Memory B cell (primary cell): ENCODE measurements around the gene PDE4D.
A peak's percentile ranks its signal among the peaks of the same experiment; 100 is the strongest.

Source experiments
- ATAC-seq: fragments of 150-1000 bp; cut with Tn5 transposase; 2 replicates; pipeline ENCODE4 v1.10.0; 2021; ENCODE audit warnings: low read depth, mild to moderate bottlenecking, moderate library complexity
- DNase-seq, 2 donors: peaks; one replicate each; pipeline ENCODE4 v3.0.0; 2022; ENCODE audit warnings: low spot score in 2 of 2
- H3K27ac Mint-ChIP-seq: one replicate; pipeline ENCODE4 v1.8.0; 2022; ENCODE audit warnings: mild to moderate bottlenecking, moderate library complexity, mixed read lengths
- H3K27me3 Mint-ChIP-seq: one replicate; pipeline ENCODE4 v1.8.0; 2022; ENCODE audit warnings: mixed read lengths
- H3K36me3 Mint-ChIP-seq: one replicate; pipeline ENCODE4 v1.8.0; 2022; ENCODE audit warnings: mild to moderate bottlenecking, mixed read lengths
- H3K4me1 Mint-ChIP-seq: one replicate; pipeline ENCODE4 v1.8.0; 2022; ENCODE audit warnings: mixed read lengths
- H3K4me3 Mint-ChIP-seq: one replicate; pipeline ENCODE4 v1.8.0; 2022; ENCODE audit warnings: mild to moderate bottlenecking, moderate library complexity, mixed read lengths
- H3K9me3 Mint-ChIP-seq: one replicate; pipeline ENCODE4 v1.8.0; 2022; ENCODE audit warnings: mixed read lengths

Gene PDE4D

DNA sequence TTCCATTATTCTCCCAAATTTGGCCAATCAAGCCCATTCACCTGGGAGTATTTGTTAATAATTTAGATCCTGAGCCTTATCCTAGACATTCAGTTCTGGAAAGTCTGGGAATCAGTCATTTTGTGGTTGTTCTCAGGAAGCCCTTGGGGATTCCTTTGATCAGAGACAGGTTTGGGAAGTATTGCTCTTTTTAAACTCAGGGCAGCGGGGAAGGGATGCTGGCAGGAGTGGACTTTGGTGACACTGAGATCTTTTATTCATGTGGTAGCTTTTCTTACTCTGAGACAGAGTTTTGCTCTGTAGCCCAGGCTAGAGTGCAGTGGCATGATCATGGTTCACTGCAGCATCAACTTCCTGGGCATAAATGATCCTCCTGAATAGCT is 723.8 kb downstream of the PDE4D start:
- Mint-ChIP-seq H3K27me3 (no peaks in the 10 kb centered on the region), H3K4me3 (no peak overlapping the region), H3K36me3 (no peaks in the 10 kb centered on the region), H3K9me3 (no peaks in the 10 kb centered on the region), H3K4me1 (no peaks in the 10 kb centered on the region), H3K27ac (no peak overlapping the region)
- ATAC-seq (no peak), DNase-seq (no peak)

DNA sequence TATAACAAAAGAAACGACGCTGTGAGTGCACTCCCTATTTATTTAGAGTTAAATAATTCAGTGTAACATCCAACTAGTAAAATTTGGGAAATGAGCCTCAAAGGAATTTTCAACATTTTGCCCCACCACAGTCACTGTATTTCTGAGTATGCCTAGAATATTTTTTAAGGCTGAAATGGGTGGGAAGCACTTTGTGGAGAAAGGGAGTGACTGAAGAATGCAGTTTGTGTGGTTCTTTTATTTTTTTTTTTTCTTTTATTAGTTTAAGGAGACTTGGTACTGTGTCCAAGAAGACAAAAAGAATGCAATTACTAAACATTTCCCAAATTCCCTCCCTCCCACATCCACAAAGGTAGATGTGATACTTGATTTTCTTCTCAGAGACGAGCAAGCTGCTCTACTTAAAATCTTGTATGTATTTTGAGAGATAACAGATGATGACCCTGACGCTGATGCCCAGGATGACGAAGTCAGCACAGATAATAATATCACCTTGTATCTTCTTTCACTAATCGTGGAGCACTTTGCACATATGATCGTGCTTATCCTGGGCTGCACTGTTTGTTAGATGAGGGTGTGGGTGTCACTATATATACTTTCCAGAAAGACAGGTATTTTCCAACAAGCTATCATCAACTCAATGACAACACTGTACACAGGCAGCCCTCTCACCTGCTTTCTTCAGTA is 724.3 kb downstream of the PDE4D start:
- no peak overlapping the region for H3K27ac Mint-ChIP-seq
- DNase-seq (no peak), ATAC-seq (no peak)
- no peaks in the 10 kb centered on the region for H3K36me3 Mint-ChIP-seq
- no peaks in the 10 kb centered on the region for H3K4me1 Mint-ChIP-seq
- H3K9me3 Mint-ChIP-seq = no peaks in the 10 kb centered on the region
- no peaks in the 10 kb centered on the region for H3K27me3 Mint-ChIP-seq
- no peak overlapping the region for H3K4me3 Mint-ChIP-seq

DNA sequence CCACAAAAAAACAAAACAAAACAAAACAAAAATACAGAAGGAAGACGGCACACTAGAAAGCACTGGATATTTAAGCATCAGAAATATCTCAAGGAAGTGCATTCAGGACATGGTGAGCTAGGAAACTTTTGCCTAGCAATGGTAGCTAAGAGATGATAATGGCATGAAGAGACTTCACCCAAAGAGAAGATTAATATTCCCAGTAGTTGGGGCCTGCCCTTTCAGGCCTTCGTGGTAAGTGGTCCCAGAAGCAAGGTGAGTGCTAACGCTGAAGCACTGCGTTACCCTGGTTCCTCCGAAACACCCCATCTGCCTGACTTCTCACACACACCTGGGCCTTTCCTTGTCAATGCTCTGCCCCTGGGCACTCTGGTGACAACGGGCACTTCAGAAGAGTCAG is 725.5 kb downstream of the PDE4D start:
- no peak for DNase-seq
- Mint-ChIP-seq H3K9me3 (no peaks in the 10 kb centered on the region), H3K4me3 (no peak overlapping the region), H3K4me1 (no peaks in the 10 kb centered on the region), H3K27me3 (no peaks in the 10 kb centered on the region), H3K36me3 (no peaks in the 10 kb centered on the region), H3K27ac (peak overlapping the region; percentile 13)
- ATAC-seq = no peak

DNA sequence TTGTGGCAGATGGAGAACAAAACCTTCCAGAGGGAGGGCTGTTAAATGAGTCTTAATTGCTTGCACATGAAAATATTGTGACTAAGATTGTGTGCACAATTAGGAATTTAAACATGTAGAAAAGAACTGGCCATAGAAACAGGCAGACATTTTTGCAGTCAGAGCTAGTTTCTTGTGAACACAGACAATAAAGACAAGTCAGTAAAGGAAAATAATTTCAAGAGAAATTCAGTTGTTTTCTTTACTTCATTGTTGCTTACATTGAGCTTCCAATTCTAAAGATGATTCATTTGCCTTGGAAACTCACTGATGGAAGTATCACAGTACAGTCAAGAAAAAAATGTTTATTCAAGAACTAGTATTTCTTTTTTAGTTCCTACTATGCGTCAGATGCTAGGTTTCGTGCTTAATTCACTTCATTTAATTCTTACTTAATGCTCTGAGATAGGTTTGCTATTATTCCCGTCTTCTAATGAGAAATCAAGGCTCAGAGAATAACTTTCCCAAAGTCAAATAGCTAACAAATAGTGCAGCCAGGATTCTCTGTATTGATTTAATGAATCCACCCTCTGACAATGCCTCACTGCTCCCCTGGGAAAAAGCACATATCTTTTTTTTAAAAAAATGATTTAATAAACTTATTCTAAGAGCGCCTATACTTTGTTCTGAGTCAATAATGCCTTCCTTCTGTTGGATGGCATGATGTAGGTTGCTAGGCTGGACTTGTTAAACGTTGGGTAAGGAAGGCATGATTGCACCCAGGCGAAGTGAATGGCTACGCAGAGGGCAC is 729.3 kb downstream of the PDE4D start:
- no peak overlapping the region for H3K27ac Mint-ChIP-seq
- no peak for DNase-seq
- ATAC-seq = no peak
- H3K9me3 Mint-ChIP-seq = no peaks in the 10 kb centered on the region
- no peak overlapping the region for H3K4me3 Mint-ChIP-seq
- no peaks in the 10 kb centered on the region for H3K36me3 Mint-ChIP-seq
- no peaks in the 10 kb centered on the region for H3K4me1 Mint-ChIP-seq
- H3K27me3 Mint-ChIP-seq = no peaks in the 10 kb centered on the region

DNA sequence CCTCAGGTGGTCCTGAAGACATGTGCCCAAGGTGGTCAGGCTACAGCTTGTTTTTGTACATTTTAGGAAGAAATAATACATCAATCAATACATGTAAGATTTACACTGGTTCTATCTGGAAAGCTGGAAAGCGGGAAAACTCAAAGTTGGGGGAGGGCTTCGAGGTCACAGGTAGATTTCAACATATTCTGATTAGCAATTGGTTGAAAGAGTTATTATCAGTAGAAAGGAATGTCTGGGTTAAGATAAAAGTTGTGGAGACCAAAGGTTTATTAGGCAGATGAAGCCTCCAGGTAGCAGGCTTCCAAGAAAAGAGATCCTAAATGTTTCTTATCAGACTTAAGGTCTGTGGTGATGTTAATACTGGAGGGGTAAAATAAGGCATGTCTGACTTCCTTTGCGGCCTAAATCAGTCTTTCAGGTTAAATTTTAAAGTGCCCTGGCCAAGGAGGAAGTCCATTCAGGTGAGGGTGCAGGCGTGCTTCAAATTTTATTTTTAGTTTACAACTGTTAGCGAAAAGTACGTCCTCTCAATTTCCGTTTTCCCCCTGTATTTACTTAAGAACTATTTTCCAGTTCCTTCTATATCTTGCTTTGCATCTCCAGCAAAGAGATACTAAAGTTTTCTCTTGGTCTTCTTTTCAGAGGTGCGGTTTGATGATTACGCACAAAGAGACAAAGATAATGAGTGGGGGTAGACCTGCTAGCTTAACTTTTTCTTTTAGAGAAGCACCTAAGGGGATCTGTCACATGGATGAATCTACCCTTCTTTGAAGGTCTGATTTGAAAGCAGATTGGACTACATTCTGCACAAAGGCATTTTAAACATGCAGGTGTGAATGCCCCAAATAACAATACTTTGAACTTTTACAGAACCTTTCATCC is 732.1 kb downstream of the PDE4D start:
- no peaks in the 10 kb centered on the region for H3K9me3 Mint-ChIP-seq
- peak overlapping the region; percentile 60 for H3K27ac Mint-ChIP-seq
- no peaks in the 10 kb centered on the region for H3K27me3 Mint-ChIP-seq
- no peak for ATAC-seq
- DNase-seq = no peak
- H3K36me3 Mint-ChIP-seq = no peaks in the 10 kb centered on the region
- no peak overlapping the region for H3K4me3 Mint-ChIP-seq
- H3K4me1 Mint-ChIP-seq = no peaks in the 10 kb centered on the region

DNA sequence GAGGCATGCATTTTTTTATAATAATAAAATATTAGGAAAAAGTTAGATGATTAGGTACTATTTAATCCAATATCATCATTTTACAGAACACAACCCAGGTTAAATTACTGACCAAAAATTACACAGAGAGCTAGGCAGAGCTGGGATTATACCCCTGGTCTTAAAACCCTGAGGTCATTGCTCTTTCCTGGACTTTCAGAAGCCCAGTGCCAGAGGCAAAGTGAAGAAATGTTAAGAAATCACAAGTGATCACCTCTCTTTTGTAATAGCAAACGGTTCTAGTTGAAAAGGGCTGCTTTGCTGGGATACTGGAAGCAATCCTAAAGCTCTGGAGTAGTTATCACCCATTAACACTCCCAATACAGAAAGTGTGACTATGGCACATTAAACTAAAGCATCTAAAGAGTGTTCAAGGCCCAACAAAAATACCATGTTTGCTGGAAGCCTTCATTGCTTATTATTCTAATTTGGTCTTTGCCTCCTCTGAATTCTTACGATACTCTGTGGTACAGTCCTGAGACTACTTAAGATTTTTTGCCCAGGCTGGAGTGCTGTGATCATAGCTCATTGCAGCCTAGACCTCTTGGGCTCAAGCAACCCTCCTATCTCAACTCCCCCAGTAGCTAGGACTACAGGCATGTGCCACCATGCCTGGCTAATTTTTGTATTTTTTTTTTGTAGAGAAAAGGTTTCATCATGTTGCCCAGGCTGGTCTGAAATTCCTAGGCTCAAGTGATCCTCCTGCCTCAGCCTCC is 734.7 kb downstream of the PDE4D start:
- no peak overlapping the region for H3K27ac Mint-ChIP-seq
- DNase-seq (no peak), ATAC-seq (no peak)
- no peaks in the 10 kb centered on the region for H3K9me3 Mint-ChIP-seq
- H3K4me3 Mint-ChIP-seq = no peak overlapping the region
- H3K4me1 Mint-ChIP-seq = no peaks in the 10 kb centered on the region
- H3K36me3 Mint-ChIP-seq = no peaks in the 10 kb centered on the region
- H3K27me3 Mint-ChIP-seq = no peaks in the 10 kb centered on the region

DNA sequence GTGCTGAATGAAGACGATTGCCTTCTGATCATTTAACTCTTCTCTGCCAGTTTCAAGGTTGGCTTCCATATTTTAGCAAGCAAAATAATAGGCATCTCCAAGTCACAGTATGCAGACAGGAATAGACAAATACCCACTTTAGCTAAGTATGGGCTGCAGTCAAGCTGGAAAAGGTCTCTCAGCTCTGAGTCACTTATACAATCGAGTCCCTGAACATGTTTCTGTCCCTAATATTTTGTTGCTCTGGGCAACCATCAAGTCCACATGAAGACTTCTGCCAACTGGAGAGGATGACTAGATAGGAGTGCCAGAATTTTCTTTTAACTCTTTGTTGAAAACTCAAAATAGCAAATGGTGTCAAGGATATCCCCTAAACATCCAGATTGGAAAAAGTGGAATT is 735.4 kb downstream of the PDE4D start:
- no peaks in the 10 kb centered on the region for H3K27me3 Mint-ChIP-seq

DNA sequence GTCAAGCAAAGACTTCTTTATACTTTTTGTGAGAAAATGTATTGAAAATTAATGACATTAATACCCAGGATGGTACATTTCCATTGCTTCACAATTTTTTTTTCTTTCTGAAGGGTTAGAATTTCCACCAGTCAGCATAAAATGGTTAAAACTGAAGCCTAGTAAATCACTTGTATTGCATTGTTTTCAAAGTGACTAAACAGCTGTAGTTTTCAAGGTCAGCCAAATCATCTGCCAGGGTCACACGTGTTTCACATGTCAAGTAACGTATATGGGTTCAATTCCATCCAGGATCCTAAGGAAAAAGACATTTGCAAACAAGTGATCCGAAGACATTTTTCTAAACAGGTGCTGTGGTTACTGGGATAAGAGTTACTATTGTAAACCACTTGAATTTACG is 736.5 kb downstream of the PDE4D start:
- Mint-ChIP-seq H3K4me1 (no peaks in the 10 kb centered on the region), H3K9me3 (no peaks in the 10 kb centered on the region), H3K4me3 (no peak overlapping the region), H3K27me3 (no peaks in the 10 kb centered on the region), H3K36me3 (no peaks in the 10 kb centered on the region), H3K27ac (no peak overlapping the region)
- ATAC-seq = no peak
- DNase-seq = no peak

More for the DNA sequence above, 735.4 kb downstream of the PDE4D start:
- no peak overlapping the region for H3K27ac Mint-ChIP-seq
- no peaks in the 10 kb centered on the region for H3K36me3 Mint-ChIP-seq
- H3K4me3 Mint-ChIP-seq = no peak overlapping the region
- H3K9me3 Mint-ChIP-seq = no peaks in the 10 kb centered on the region
- no peak for ATAC-seq
- DNase-seq = no peak
- no peaks in the 10 kb centered on the region for H3K4me1 Mint-ChIP-seq

DNA sequence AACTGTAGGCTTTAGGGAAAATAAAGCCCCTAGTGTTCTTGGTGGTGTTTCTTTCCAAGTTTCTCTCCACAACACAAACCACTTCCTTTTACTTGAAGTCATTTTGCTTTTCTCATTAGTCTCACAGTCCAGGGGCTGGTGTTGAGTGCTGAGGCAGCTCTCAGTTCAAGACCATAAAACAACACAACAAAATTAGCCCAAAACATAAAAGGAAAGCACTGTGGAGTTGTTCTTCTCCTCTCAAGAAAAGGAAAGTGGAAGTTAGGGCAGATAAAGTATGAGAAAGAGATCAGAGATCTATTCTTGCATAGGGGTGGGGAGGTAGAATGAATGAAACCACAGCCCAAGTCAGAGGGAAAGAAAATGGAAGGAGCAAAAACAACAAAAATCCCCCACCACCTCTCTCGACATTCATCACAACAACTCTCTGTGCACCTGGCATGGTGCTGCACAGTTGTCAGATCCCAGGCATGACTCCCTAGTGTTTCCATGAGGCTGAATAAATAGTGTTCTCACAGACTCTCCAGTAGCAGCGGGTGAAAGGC is 740.8 kb downstream of the PDE4D start:
- DNase-seq (no peak), ATAC-seq (no peak)
- Mint-ChIP-seq H3K27me3 (peaks cover 3% of the 10 kb centered on the region), H3K27ac (no peak overlapping the region), H3K9me3 (no peaks in the 10 kb centered on the region), H3K4me3 (no peak overlapping the region), H3K36me3 (no peaks in the 10 kb centered on the region), H3K4me1 (peaks cover 3% of the 10 kb centered on the region)

DNA sequence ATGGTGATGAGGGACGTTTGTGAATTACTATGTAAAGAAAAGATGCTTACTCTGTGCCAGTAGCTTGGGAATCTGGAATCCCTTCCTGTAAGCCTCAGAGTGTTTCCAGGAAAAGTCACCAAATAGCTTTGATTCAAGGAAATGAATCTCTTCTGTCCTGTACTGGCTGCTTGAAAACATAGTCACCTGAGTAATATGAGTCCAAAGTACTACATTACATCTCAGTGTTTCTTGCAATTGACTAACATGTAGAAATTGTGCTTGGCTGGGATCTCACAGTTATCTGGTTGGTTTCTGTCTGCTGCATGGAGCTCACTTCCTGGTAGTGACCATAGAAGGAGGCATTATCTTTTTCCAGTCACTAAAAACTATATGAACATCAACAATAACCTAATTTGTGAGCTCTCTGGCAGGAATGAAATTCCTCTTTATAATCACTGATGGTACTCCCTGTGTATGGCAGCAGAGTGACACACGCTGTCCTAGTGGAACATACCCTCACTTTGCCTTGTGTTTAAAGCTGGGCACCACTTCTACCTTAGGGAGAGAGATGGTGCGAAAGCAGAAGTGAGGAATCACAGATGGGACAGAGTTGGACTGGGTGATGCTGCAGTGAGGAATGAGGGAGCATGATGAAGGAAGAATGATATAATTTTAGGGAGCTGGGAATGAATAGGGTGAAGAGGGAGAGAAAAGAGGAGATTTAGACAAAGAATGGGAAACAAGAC is 742.2 kb downstream of the PDE4D start:
- ATAC-seq (no peak), DNase-seq (no peak)
- Mint-ChIP-seq H3K4me3 (no peak overlapping the region), H3K9me3 (no peaks in the 10 kb centered on the region), H3K4me1 (peaks cover 3% of the 10 kb centered on the region), H3K27me3 (peaks cover 3% of the 10 kb centered on the region), H3K36me3 (no peaks in the 10 kb centered on the region), H3K27ac (no peak overlapping the region)

DNA sequence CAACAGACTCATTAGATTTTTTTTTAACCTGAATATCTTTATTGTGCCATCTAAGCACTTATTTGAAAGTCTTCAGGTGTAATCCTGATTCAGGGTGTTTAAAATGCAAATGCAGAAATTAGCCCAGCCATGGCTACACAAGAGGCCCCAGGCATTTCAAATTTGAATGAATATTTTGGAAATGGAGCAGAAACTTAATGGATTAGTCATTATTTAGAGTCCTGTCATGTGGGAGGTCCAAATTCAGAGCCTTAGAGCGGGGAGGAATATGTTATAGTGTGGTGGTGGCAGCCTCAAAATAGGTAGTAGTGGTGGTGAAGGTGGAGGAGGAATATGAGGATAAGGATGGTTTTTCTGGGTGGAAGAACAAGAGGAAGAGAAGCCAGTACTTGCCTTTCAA is 743.7 kb downstream of the PDE4D start:
- Mint-ChIP-seq H3K27ac (no peak overlapping the region), H3K9me3 (no peaks in the 10 kb centered on the region), H3K4me1 (peaks cover 3% of the 10 kb centered on the region), H3K36me3 (no peaks in the 10 kb centered on the region), H3K4me3 (no peak overlapping the region), H3K27me3 (peaks cover 3% of the 10 kb centered on the region)
- DNase-seq (no peak), ATAC-seq (no peak)

DNA sequence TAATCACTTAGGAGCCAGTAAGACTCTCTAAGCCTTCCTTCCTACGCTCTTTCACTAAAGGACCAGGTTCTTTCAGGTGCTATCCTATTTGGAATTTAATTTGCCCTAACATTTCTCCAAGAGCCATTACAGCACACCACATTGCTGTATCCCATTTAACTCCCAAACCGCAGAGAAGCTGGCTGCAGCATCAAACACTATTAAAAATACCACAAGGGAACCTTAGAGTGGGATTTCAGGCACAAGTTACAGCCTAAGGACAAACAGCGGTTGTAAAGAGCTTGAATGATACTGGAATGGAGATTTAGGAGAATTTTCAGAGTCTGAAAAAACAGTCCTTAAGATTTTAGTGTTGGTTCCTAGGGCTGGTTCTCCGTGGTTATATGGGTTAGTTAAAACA is 744.3 kb downstream of the PDE4D start:
- H3K27ac Mint-ChIP-seq = no peak overlapping the region
- H3K36me3 Mint-ChIP-seq = no peaks in the 10 kb centered on the region
- peaks cover 3% of the 10 kb centered on the region for H3K27me3 Mint-ChIP-seq
- H3K4me1 Mint-ChIP-seq = peaks cover 3% of the 10 kb centered on the region
- H3K9me3 Mint-ChIP-seq = no peaks in the 10 kb centered on the region
- ATAC-seq = no peak
- H3K4me3 Mint-ChIP-seq = no peak overlapping the region
- DNase-seq = no peak

DNA sequence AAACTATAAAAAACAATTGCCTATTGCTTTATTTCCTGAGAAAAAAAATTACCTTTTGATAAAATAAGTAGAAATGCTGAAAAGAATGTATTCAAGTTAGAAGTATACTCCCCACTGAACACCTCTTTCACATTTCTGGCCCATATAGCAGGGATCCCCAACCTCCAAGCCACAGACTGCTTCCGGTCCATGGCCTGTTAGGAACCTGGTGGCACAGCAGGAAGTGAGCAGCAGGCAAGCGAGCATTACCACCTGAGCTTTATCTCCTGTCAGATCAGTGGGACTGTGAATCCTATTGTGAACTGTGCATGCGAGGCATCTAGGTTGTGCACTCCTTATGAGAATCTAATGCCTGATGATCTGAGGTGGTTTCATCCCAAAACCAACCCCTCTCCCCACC is 746.8 kb downstream of the PDE4D start:
- ATAC-seq (no peak), DNase-seq (no peak)
- Mint-ChIP-seq H3K4me3 (no peak overlapping the region), H3K9me3 (no peaks in the 10 kb centered on the region), H3K27me3 (peaks cover 3% of the 10 kb centered on the region), H3K4me1 (peaks cover 3% of the 10 kb centered on the region), H3K27ac (no peak overlapping the region), H3K36me3 (no peaks in the 10 kb centered on the region)
